SKM-1 treated with dmso at 0.1 percent for 144 hours (cell line): ENCODE data around the gene MNX1.

Source experiments
- DNase-seq: peaks from one replicate; lab custom pipeline; 2025; ENCODE audit not compliant: unreplicated experiment; lab: John Stamatoyannopoulos, UW

The MNX1 gene

GRCh38 chr7:157016352-157017041 lies 6.0 kb upstream of the MNX1 start:
- DNase-seq: no peak

GRCh38 chr7:157016024-157016351 lies 5.5 kb upstream of the MNX1 start:
- no peak for DNase-seq

GRCh38 chr7:157014635-157015555 lies 4.4 kb upstream of the MNX1 start:
- DNase-seq: no peak

GRCh38 chr7:157013602-157014549 lies 3.4 kb upstream of the MNX1 start:
- DNase-seq: no peak

GRCh38 chr7:157013101-157013500 lies 2.6 kb upstream of the MNX1 start:
- no peak for DNase-seq

- DNase-seq: no peak
Observed at GRCh38 chr7:157012113-157012547, 1.7 kb upstream of the MNX1 start.

- DNase-seq: no peak
Observed at GRCh38 chr7:157011333-157012112, 1.1 kb upstream of the MNX1 start.

GRCh38 chr7:157009778-157010587 lies 480 bp downstream of the MNX1 start:
- DNase-seq: no peak

- no peak for DNase-seq
Observed at GRCh38 chr7:157009170-157009777, 1.2 kb downstream of the MNX1 start.

GRCh38 chr7:157008206-157009169 lies 2.0 kb downstream of the MNX1 start:
- DNase-seq: no peak

- DNase-seq: no peak
Observed at GRCh38 chr7:157007470-157008066, 2.9 kb downstream of the MNX1 start.

- no peak for DNase-seq
Observed at GRCh38 chr7:157006829-157007469, 3.5 kb downstream of the MNX1 start.

- DNase-seq: no peak
Observed at GRCh38 chr7:157006205-157006747, 4.2 kb downstream of the MNX1 start.

GRCh38 chr7:157005456-157006204 lies 4.8 kb downstream of the MNX1 start:
- no peak for DNase-seq

GRCh38 chr7:157004521-157005455 lies 5.7 kb downstream of the MNX1 start:
- no peak for DNase-seq
